ENCODE measurements around the gene ANKRD29. TPM values are rescaled to one million over a fixed set of nuclear protein-coding genes. Genes with fewer than 3 reads are reported as not detected.

Gene ANKRD29
- total RNA-seq, 1 experiment from 2014 or later: 2.4 TPM

- POLR2A ChIA-PET: interaction anchor here (0.9 kb wide), 1 partner anchor 15 kb away, joined by 3 read pairs; no protein-coding TSS in a partner anchor
- no peaks in the 10 kb centered on the region for H3K27me3 Mint-ChIP-seq (ENCODE audit: insufficient read depth, unreplicated experiment)
- H3K36me3 Mint-ChIP-seq (ENCODE audit: insufficient read depth, unreplicated experiment): peaks cover 82% of the 10 kb centered on the region
- H3K27ac Mint-ChIP-seq (ENCODE audit: low read depth, unreplicated experiment): no peak overlapping the region
- DNase-seq (ENCODE audit: unreplicated experiment): no peak
- CTCF ChIA-PET: interaction anchor here (0.8 kb wide), 1 partner anchor 15 kb away, joined by 3 read pairs; no protein-coding TSS in a partner anchor
- H3K4me3 Mint-ChIP-seq (ENCODE audit: unreplicated experiment): no peak overlapping the region
- BruUV-seq (replicated peaks): no TSS peak
- H3K4me1 Mint-ChIP-seq (ENCODE audit: insufficient read depth, unreplicated experiment): peaks cover 12% of the 10 kb centered on the region
- H3K9me3 Mint-ChIP-seq (ENCODE audit: unreplicated experiment): no peaks in the 10 kb centered on the region
- TF ChIP-seq, protein P1, sequence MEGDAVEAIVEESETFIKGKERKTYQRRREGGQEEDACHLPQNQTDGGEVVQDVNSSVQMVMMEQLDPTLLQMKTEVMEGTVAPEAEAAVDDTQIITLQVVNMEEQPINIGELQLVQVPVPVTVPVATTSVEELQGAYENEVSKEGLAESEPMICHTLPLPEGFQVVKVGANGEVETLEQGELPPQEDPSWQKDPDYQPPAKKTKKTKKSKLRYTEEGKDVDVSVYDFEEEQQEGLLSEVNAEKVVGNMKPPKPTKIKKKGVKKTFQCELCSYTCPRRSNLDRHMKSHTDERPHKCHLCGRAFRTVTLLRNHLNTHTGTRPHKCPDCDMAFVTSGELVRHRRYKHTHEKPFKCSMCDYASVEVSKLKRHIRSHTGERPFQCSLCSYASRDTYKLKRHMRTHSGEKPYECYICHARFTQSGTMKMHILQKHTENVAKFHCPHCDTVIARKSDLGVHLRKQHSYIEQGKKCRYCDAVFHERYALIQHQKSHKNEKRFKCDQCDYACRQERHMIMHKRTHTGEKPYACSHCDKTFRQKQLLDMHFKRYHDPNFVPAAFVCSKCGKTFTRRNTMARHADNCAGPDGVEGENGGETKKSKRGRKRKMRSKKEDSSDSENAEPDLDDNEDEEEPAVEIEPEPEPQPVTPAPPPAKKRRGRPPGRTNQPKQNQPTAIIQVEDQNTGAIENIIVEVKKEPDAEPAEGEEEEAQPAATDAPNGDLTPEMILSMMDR (IDR thresholded peaks at IDR 0.05; ENCODE audit: unreplicated experiment): no peak
- intact Hi-C loops (cut with micrococcal nuclease): no loop called here
Observed at GRCh38 chr18:23550898-23551297, 111.8 kb downstream of the ANKRD29 start.

Other genes with a start within 250 kb of the ANKRD29 start
- 96.7 and 97.1 TPM in 2 replicates for gene RIOK3, start 209.6 kb downstream of the ANKRD29 start, total RNA-seq (2022)
- gene RMC1, start 159.4 kb downstream of the ANKRD29 start, total RNA-seq (2022): 24.7 and 28.0 TPM in 2 replicates
- gene NPC1, start 76.4 kb downstream of the ANKRD29 start, total RNA-seq (2022): 60.4 and 78.8 TPM in 2 replicates
- 269 and 371 TPM in 2 replicates for gene LAMA3, start 26.5 kb upstream of the ANKRD29 start, total RNA-seq (2022)

All from MCF 10A (cell line).